NOMO-1 treated with dmso at 0.1 percent for 144 hours (cell line): ENCODE results near the gene CNNM2.
"Not testable (repeated sequence)": the region's sequence is repeated elsewhere in the genome, so short reads cannot be mapped to it uniquely, and the experiment has no call there.

Experiments
- DNase-seq: peaks from one replicate; lab custom pipeline; 2025; ENCODE audit not compliant: unreplicated experiment; lab: John Stamatoyannopoulos, UW

Gene CNNM2

GRCh38 chr10:103130910-103131309 lies 212.8 kb downstream of the CNNM2 start:
- DNase-seq = no peak

GRCh38 chr10:103135168-103135567 lies 217.1 kb downstream of the CNNM2 start:
- DNase-seq = not testable (repeated sequence)

- no peak for DNase-seq
Measured at GRCh38 chr10:103139803-103140202, 221.7 kb downstream of the CNNM2 start.
